Smooth muscle cell (in vitro differentiated cells): ENCODE data around the gene GSTO2. TPM values are rescaled to one million over a fixed set of nuclear protein-coding genes. Genes with fewer than 3 reads are reported as not detected.
A peak's percentile ranks its signal among the peaks of the same experiment; 100 is the strongest.

ENCODE experiments used
- DNase-seq: peaks from one replicate; lab custom pipeline; 2025; ENCODE audit not compliant: unreplicated experiment; lab: John Stamatoyannopoulos, UW
- H2AFZ ChIP-seq: fragments of 200-600 bp; sonication (generic); 2 replicates; pipeline ENCODE4 v1.6.0; 2016; ENCODE audit warnings: antibody characterized with exemption, low read depth, mild to moderate bottlenecking
- H3F3A ChIP-seq: fragments of 200-600 bp; sonication (generic); 2 replicates; pipeline ENCODE4 v1.6.0; 2017; ENCODE audit warnings: antibody characterized with exemption, low read depth
- H3K27ac ChIP-seq: fragments of 200-600 bp; sonication (generic); 2 replicates; pipeline ENCODE4 v1.5.1; 2016; ENCODE audit warnings: low read depth, mild to moderate bottlenecking
- H3K27me3 ChIP-seq: fragments of 200-600 bp; sonication (generic); 2 replicates; pipeline ENCODE4 v1.6.1; 2016; ENCODE audit warnings: low read depth, mild to moderate bottlenecking
- H3K36me3 ChIP-seq: fragments of 200-600 bp; sonication (generic); 2 replicates; pipeline ENCODE4 v1.5.1; 2016; ENCODE audit warnings: low read depth
- H3K4me1 ChIP-seq: fragments of 200-600 bp; sonication (generic); 2 replicates; pipeline ENCODE4 v1.5.1; 2016; ENCODE audit warnings: low read depth
- H3K4me2 ChIP-seq: fragments of 200-600 bp; sonication (generic); 2 replicates; pipeline ENCODE4 v1.6.0; 2016; ENCODE audit warnings: mild to moderate bottlenecking
- H3K4me3 ChIP-seq: fragments of 200-600 bp; sonication (generic); 2 replicates; pipeline ENCODE4 v1.5.1; 2016; ENCODE audit warnings: mild to moderate bottlenecking
- H3K79me2 ChIP-seq: fragments of 200-600 bp; sonication (generic); 2 replicates; pipeline ENCODE4 v1.6.0; 2016; ENCODE audit warnings: low read depth, mild to moderate bottlenecking
- H3K9ac ChIP-seq: fragments of 200-600 bp; sonication (generic); 2 replicates; pipeline ENCODE4 v1.6.0; 2016; ENCODE audit warnings: low read depth
- H3K9me3 ChIP-seq: fragments of 200-600 bp; sonication (generic); replicated peaks from 2 replicates; pipeline ENCODE4 v1.5.1; 2016; ENCODE audit warnings: low read depth
- H4K20me1 ChIP-seq: fragments of 200-600 bp; sonication (generic); 2 replicates; pipeline ENCODE4 v1.6.0; 2016; ENCODE audit warnings: low read depth
- CTCF ChIP-seq: fragments of 200-600 bp; sonication (generic); IDR thresholded peaks from 2 replicates; pipeline ENCODE4 v1.5.1; 2017; ENCODE audit warnings: borderline replicate concordance, mild to moderate bottlenecking, antibody characterized with exemption; ENCODE audit not compliant: insufficient read depth, poor library complexity, severe bottlenecking
- WGBS: methylation state at CpG from one replicate; pipeline ENCODE4 v1.1.7; 2016; ENCODE audit warnings: low lambda C conversion rate; 5-methylcytosine and 5-hydroxymethylcytosine counted together
- polyA plus RNA-seq: library from polyadenylated mRNA; unstranded; fragments of >200 nt; fragmentation: Nextera tagmentation; extraction: Ambion mirVana; gene quantifications from 2 replicates; pipeline ENCODE4 v1.2.1, GENCODE V29; 2016
- total RNA-seq: library from RNA; depleted of rRNA; stranded (reverse); fragments of >200 nt; gene quantifications from 2 replicates; pipeline ENCODE4 v1.2.3, GENCODE V29; 2014

Gene GSTO2
- total and polyA plus RNA-seq, 2 experiments from 2014 or later, result 2.1 to 3.7 TPM

GRCh38 chr10:104273899-104274575 lies 5.1 kb downstream of the GSTO2 start:
- no peak for TF ChIP-seq CTCF
- no peaks in the 10 kb centered on the region for H3K27me3 ChIP-seq
- peak overlapping the region; percentile 18 for H3K9ac ChIP-seq
- H3K4me3 ChIP-seq, result peak overlapping the region; percentile 33
- H3K4me2 ChIP-seq, result peak overlapping the region; percentile 69
- no peak for DNase-seq
- H3K27ac ChIP-seq, result peak overlapping the region; percentile 32
- H3F3A ChIP-seq, result peaks cover 11% of the 10 kb centered on the region
- peaks cover 4% of the 10 kb centered on the region for H3K4me1 ChIP-seq
- no peaks in the 10 kb centered on the region for H3K36me3 ChIP-seq
- no peaks in the 10 kb centered on the region for H4K20me1 ChIP-seq
- WGBS, result 69% methylated on average over 4 of the region's 4 CpGs
- H3K9me3 ChIP-seq, result no peaks in the 10 kb centered on the region
- peak overlapping the region; percentile 64 for H2AFZ ChIP-seq
- H3K79me2 ChIP-seq, result no peaks in the 10 kb centered on the region

- Histone ChIP-seq H3K4me3 (peak overlapping the region; percentile 33), H3K9ac (peak overlapping the region; percentile 18), H3K36me3 (no peaks in the 10 kb centered on the region), H3F3A (peaks cover 6% of the 10 kb centered on the region), H3K4me1 (no peaks in the 10 kb centered on the region), H3K9me3 (no peaks in the 10 kb centered on the region), H4K20me1 (no peaks in the 10 kb centered on the region), H3K27me3 (no peaks in the 10 kb centered on the region), H2AFZ (peak overlapping the region; percentile 64), H3K27ac (no peak overlapping the region), H3K4me2 (peak overlapping the region; percentile 69), H3K79me2 (no peaks in the 10 kb centered on the region)
- 41% methylated on average over 42 of the region's 42 CpGs for WGBS
- DNase-seq, result no peak
- peak; percentile 80 for TF ChIP-seq CTCF
Measured at GRCh38 chr10:104274762-104275721, 6.1 kb downstream of the GSTO2 start.

GRCh38 chr10:104276192-104276591 lies 7.2 kb downstream of the GSTO2 start:
- TF ChIP-seq CTCF, result no peak
- H3K4me1 ChIP-seq, result no peaks in the 10 kb centered on the region
- H3K9me3 ChIP-seq, result no peaks in the 10 kb centered on the region
- no peak overlapping the region for H3K9ac ChIP-seq
- H2AFZ ChIP-seq, result no peak overlapping the region
- H3K4me2 ChIP-seq, result no peak overlapping the region
- H4K20me1 ChIP-seq, result no peaks in the 10 kb centered on the region
- no peak overlapping the region for H3K4me3 ChIP-seq
- peaks cover under 1% of the 10 kb centered on the region for H3F3A ChIP-seq
- no peak overlapping the region for H3K27ac ChIP-seq
- no peaks in the 10 kb centered on the region for H3K27me3 ChIP-seq
- H3K36me3 ChIP-seq, result no peaks in the 10 kb centered on the region
- H3K79me2 ChIP-seq, result no peaks in the 10 kb centered on the region
- DNase-seq, result no peak
- WGBS, result 90% methylated on average over 1 of the region's 1 CpG
